GM12872 (cell line): ENCODE data around the gene LRRC42.

Experiments
- CTCF ChIP-seq: IDR thresholded peaks from 3 replicates; pipeline ENCODE4 v1.5.1; 2011; ENCODE audit warnings: low read depth, mild to moderate bottlenecking, low read length, moderate library complexity; ENCODE audit not compliant: insufficient read depth

The LRRC42 gene

GRCh38 chr1:53929246-53929960 lies 16.7 kb upstream of the LRRC42 start:
- TF ChIP-seq CTCF = no peak

GRCh38 chr1:53930932-53931331 lies 15.2 kb upstream of the LRRC42 start:
- no peak for TF ChIP-seq CTCF

GRCh38 chr1:53931523-53931922 lies 14.6 kb upstream of the LRRC42 start:
- no peak for TF ChIP-seq CTCF

- TF ChIP-seq CTCF = no peak
Observed at GRCh38 chr1:53934170-53934765, 11.9 kb upstream of the LRRC42 start.

- no peak for TF ChIP-seq CTCF
Observed at GRCh38 chr1:53936430-53936829, 9.7 kb upstream of the LRRC42 start.

- TF ChIP-seq CTCF = no peak
Observed at GRCh38 chr1:53938136-53938830, 7.9 kb upstream of the LRRC42 start.

GRCh38 chr1:53942127-53942957 lies 3.8 kb upstream of the LRRC42 start:
- TF ChIP-seq CTCF = no peak
